Neural cell (in vitro differentiated cells): ENCODE measurements around the gene TRIM29. TPM values are rescaled to one million over a fixed set of nuclear protein-coding genes. Genes with fewer than 3 reads are reported as not detected.

Experiments
- H2AFZ ChIP-seq: fragments of 200-600, 300-800 bp; sonication (generic), shearing (Covaris generic); 2 replicates; pipeline ENCODE4 v1.6.0; 2014; ENCODE audit warnings: low read depth, mild to moderate bottlenecking, antibody characterized with exemption, low read length, moderate library complexity
- H3F3A ChIP-seq: fragments of 200-600 bp; shearing (Covaris generic); 2 replicates; pipeline ENCODE4 v1.6.1; 2016; ENCODE audit warnings: mild to moderate bottlenecking, moderate library complexity, mixed read lengths, antibody characterized with exemption, low read length; ENCODE audit not compliant: insufficient read depth, poor library complexity, severe bottlenecking
- H3K27ac ChIP-seq: fragments of 200-600, 300-800 bp; sonication (generic), shearing (Covaris generic); 2 replicates; pipeline ENCODE4 v1.5.1; 2014; ENCODE audit warnings: mild to moderate bottlenecking, low read length, moderate library complexity
- H3K27me3 ChIP-seq: fragments of 300-800, 200-600 bp; sonication (generic), shearing (Covaris generic); 2 replicates; pipeline ENCODE4 v1.6.0; 2014; ENCODE audit warnings: mild to moderate bottlenecking, low read depth, low read length, moderate library complexity; ENCODE audit not compliant: insufficient read depth
- H3K36me3 ChIP-seq: fragments of 300-800, 200-600 bp; sonication (generic), shearing (Covaris generic); 2 replicates; pipeline ENCODE4 v1.5.1; 2014; ENCODE audit warnings: mild to moderate bottlenecking, antibody characterized with exemption, low read length, moderate library complexity; ENCODE audit not compliant: insufficient read depth
- H3K4me2 ChIP-seq: fragments of 300-800, 200-600 bp; sonication (generic), shearing (Covaris generic); 2 replicates; pipeline ENCODE4 v1.6.0; 2014; ENCODE audit warnings: mild to moderate bottlenecking, low read length
- H3K4me3 ChIP-seq: fragments of 300-800, 200-600 bp; sonication (generic), shearing (Covaris generic); 2 replicates; pipeline ENCODE4 v1.5.1; 2014; ENCODE audit warnings: mild to moderate bottlenecking, low read length, moderate library complexity
- H3K79me2 ChIP-seq: fragments of 200-600 bp; shearing (Covaris generic); replicated peaks from 2 replicates; pipeline ENCODE4 v1.6.0; 2014; ENCODE audit warnings: mild to moderate bottlenecking, low read length, moderate library complexity; ENCODE audit not compliant: insufficient read depth
- H3K9ac ChIP-seq: fragments of 300-800, 200-600 bp; sonication (generic), shearing (Covaris generic); 2 replicates; pipeline ENCODE4 v1.6.1; 2016; ENCODE audit warnings: mild to moderate bottlenecking, low read length, mixed read lengths
- H3K9me2 ChIP-seq: fragments of 200-600 bp; shearing (Covaris generic); 2 replicates; pipeline ENCODE4 v1.6.1; 2016; ENCODE audit warnings: mild to moderate bottlenecking, low read length, mixed read lengths; ENCODE audit not compliant: insufficient read depth
- H3K9me3 ChIP-seq: fragments of 200-600, 300-800 bp; sonication (generic), shearing (Covaris generic); 2 replicates; pipeline ENCODE4 v1.6.1; 2016; ENCODE audit warnings: mild to moderate bottlenecking, mixed run types, low read length, moderate library complexity, mixed read lengths
- H4K20me1 ChIP-seq: fragments of 200-600 bp; shearing (Covaris generic); 2 replicates; pipeline ENCODE4 v1.6.1; 2016; ENCODE audit warnings: mild to moderate bottlenecking, mixed run types; ENCODE audit not compliant: insufficient read depth
- CTCF ChIP-seq: fragments of 450-650 bp; IDR thresholded peaks from 2 replicates; pipeline ENCODE4 v1.5.1; 2014; ENCODE audit warnings: antibody characterized with exemption, mild to moderate bottlenecking, moderate library complexity; ENCODE audit not compliant: poor library complexity, severe bottlenecking
- EP300 ChIP-seq: fragments of 450-650 bp; conservative IDR thresholded peaks from 2 replicates; pipeline ENCODE4 v1.6.1; 2014; ENCODE audit warnings: antibody characterized with exemption, mild to moderate bottlenecking, moderate library complexity; ENCODE audit not compliant: poor library complexity, severe bottlenecking
- EZH2 ChIP-seq: fragments of 200-600, 300-800 bp; shearing (Covaris generic), sonication (generic); IDR thresholded peaks from 2 replicates; pipeline ENCODE4 v1.6.1; 2014; ENCODE audit warnings: antibody characterized with exemption, low read length, borderline replicate concordance, mild to moderate bottlenecking; ENCODE audit not compliant: insufficient read depth, poor library complexity, severe bottlenecking
- MXI1 ChIP-seq: fragments of 450-650 bp; conservative IDR thresholded peaks from 2 replicates; pipeline ENCODE4 v1.6.1; 2014; ENCODE audit warnings: antibody characterized with exemption, mild to moderate bottlenecking; ENCODE audit not compliant: poor library complexity, severe bottlenecking
- POLR2AphosphoS5 ChIP-seq: IDR thresholded peaks from 2 replicates; pipeline ENCODE4 v1.6.1; 2012
- RAD21 ChIP-seq: fragments of 450-650 bp; conservative IDR thresholded peaks from 2 replicates; pipeline ENCODE4 v1.6.1; 2014; ENCODE audit warnings: antibody characterized with exemption, mild to moderate bottlenecking, moderate library complexity
- SMC3 ChIP-seq: fragments of 450-650 bp; conservative IDR thresholded peaks from 2 replicates; pipeline ENCODE4 v1.6.1; 2014; ENCODE audit warnings: antibody characterized with exemption, mild to moderate bottlenecking, moderate library complexity; ENCODE audit not compliant: poor library complexity
- TAF1 ChIP-seq: IDR thresholded peaks from 2 replicates; pipeline ENCODE4 v1.6.1; 2012; ENCODE audit warnings: low read depth
- polyA plus RNA-seq: library from polyadenylated mRNA; depleted of rRNA; stranded (reverse); fragments of >200 nt; gene quantifications from 2 replicates; pipeline ENCODE4 v1.2.3, GENCODE V29; 2014
- TF ChIP-seq, protein P1 (sequence below): IDR thresholded peaks from 2 replicates; pipeline ENCODE4 v1.6.1; 2012; ENCODE audit warnings: borderline replicate concordance

Gene TRIM29
- polyA plus RNA-seq, 1 donor from 2014 or later: 0.82 TPM

DNA sequence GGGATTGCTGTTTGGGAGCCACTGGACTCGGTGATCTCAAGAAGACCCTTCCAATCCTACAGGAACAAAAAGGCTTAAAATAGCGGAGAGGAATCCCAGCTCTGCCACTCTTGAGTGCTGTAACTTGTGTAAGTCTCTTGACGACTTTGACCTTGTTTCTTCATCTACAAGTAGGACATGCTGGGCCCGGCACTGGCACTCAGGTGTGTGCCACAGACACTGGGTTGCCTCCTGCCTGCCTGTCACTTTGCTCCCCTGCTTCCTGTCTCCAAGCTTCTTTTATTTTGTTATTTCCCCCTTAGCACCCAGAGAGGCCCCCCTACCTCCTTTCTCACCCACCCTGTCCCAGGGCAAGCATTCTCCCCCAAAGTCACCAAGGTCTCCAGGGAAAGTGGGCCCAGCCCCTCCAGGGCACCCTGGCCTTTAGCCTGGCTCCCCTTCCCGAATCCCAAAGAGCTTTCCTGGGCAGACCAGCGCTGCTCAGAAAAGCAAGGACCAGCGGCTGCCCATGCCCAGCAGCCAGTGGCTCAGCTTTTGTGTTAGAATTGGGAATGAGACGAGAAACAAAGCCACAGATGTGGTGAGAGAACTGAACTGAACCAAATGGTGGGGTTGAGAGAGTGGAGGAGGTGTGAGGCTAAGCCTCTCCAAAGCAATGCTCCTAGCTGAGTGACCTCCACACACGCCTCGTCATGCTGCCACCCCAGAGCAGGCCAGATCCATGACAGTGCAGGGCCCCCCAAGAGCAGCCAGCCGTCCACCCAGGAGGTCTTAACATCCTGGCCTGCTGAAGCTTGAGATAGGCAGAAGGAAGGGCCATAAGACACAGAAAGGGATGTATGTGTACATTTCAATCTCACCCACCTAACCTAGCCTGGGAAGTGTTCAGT lies 4.5 kb downstream of the TRIM29 start:
- Histone ChIP-seq H3F3A (no peaks in the 10 kb centered on the region), H3K27ac (no peak overlapping the region), H3K9me2 (no peaks in the 10 kb centered on the region), H3K36me3 (no peaks in the 10 kb centered on the region), H2AFZ (no peak overlapping the region), H3K79me2 (no peaks in the 10 kb centered on the region), H3K9ac (no peak overlapping the region), H3K4me2 (no peak overlapping the region), H4K20me1 (no peaks in the 10 kb centered on the region), H3K9me3 (no peaks in the 10 kb centered on the region), H3K4me3 (no peak overlapping the region), H3K27me3 (no peaks in the 10 kb centered on the region)
- TF ChIP-seq RAD21 (no peak), SMC3 (no peak), TAF1 (no peak), POLR2AphosphoS5 (no peak), CTCF (no peak), EP300 (no peak), EZH2 (no peak), MXI1 (no peak)
- TF ChIP-seq, protein P1, sequence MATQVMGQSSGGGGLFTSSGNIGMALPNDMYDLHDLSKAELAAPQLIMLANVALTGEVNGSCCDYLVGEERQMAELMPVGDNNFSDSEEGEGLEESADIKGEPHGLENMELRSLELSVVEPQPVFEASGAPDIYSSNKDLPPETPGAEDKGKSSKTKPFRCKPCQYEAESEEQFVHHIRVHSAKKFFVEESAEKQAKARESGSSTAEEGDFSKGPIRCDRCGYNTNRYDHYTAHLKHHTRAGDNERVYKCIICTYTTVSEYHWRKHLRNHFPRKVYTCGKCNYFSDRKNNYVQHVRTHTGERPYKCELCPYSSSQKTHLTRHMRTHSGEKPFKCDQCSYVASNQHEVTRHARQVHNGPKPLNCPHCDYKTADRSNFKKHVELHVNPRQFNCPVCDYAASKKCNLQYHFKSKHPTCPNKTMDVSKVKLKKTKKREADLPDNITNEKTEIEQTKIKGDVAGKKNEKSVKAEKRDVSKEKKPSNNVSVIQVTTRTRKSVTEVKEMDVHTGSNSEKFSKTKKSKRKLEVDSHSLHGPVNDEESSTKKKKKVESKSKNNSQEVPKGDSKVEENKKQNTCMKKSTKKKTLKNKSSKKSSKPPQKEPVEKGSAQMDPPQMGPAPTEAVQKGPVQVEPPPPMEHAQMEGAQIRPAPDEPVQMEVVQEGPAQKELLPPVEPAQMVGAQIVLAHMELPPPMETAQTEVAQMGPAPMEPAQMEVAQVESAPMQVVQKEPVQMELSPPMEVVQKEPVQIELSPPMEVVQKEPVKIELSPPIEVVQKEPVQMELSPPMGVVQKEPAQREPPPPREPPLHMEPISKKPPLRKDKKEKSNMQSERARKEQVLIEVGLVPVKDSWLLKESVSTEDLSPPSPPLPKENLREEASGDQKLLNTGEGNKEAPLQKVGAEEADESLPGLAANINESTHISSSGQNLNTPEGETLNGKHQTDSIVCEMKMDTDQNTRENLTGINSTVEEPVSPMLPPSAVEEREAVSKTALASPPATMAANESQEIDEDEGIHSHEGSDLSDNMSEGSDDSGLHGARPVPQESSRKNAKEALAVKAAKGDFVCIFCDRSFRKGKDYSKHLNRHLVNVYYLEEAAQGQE: no peak

DNA sequence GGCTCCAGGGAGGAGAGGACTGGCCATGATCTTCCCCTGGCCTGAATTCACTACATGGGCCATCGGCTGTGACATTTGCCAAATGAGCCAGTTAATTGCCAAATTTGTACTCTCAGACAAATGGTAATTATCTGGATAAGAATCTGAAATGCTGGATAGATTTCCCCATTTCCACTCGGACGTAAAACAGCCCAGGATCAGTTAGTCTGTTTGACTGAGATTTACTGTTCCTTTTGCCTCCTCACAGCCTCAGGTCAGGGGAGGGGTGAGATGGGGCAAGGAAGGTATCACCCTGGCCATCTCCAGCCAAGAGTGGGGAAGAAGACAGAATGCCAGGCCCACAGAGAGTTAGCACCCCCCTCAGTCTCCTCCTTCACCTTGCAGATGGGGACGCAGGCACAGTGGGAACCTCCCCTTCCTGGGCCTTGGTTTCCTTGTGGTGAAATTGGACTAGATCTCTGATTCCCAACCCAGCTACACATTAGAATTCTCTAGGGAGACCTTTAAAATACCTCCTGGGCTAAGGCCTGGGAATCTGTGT lies 5.2 kb downstream of the TRIM29 start:
- Histone ChIP-seq H3K79me2 (no peaks in the 10 kb centered on the region), H3K4me3 (no peak overlapping the region), H3K36me3 (no peaks in the 10 kb centered on the region), H3K9me3 (no peaks in the 10 kb centered on the region), H3K9me2 (no peaks in the 10 kb centered on the region), H3K27ac (no peak overlapping the region), H3K27me3 (no peaks in the 10 kb centered on the region), H3K4me2 (no peak overlapping the region), H4K20me1 (no peaks in the 10 kb centered on the region), H3K9ac (no peak overlapping the region), H2AFZ (no peak overlapping the region), H3F3A (no peaks in the 10 kb centered on the region)
- no peak for TF ChIP-seq CTCF
- TF ChIP-seq, protein P1: no peak
- TF ChIP-seq RAD21: no peak
- no peak for TF ChIP-seq POLR2AphosphoS5
- TF ChIP-seq MXI1: no peak
- no peak for TF ChIP-seq EP300
- no peak for TF ChIP-seq SMC3
- TF ChIP-seq TAF1: no peak
- TF ChIP-seq EZH2: no peak
